IPS-18c (cell line): ENCODE measurements around the gene UBE2O.
A peak's percentile ranks its signal among the peaks of the same experiment; 100 is the strongest.

Experiments
- H3K4me3 ChIP-seq: 2 replicates; pipeline ENCODE4 v1.7.0; 2013; ENCODE audit warnings: low read depth, mild to moderate bottlenecking, low read length, moderate library complexity; ENCODE audit not compliant: insufficient read depth
- H3K9me3 ChIP-seq: one replicate; pipeline ENCODE4 v1.6.1; 2013; ENCODE audit warnings: mild to moderate bottlenecking, low read length, moderate library complexity; ENCODE audit not compliant: control insufficient read depth, insufficient read depth

The UBE2O gene

DNA sequence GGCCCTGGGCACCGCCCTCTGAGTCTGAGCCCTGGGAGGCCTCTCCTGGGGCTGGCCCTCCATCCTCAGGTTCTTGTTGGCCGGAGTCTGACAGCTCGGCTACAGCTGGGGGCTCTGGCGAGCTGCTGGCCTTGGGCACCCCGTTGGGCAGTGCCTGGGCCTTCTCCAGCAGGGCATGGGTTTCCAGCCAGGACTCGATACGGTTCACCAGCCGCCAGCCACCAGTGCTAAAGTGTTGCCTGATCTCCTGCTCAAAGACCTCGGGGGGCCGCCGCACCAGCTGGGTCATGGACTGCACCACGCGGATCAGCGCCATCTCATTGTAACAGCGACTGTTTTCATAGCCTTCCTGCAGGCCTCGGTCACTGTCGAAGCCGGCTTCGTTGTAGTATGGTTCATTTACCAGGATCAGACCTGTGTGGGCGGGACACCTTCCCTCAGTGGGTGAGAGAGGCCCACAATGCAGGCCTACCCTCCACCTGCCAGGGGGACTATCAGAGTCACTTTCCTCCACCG, 61.7 kb downstream of the UBE2O start:
- Histone ChIP-seq H3K4me3 (no peak overlapping the region), H3K9me3 (no peaks in the 10 kb centered on the region)

DNA sequence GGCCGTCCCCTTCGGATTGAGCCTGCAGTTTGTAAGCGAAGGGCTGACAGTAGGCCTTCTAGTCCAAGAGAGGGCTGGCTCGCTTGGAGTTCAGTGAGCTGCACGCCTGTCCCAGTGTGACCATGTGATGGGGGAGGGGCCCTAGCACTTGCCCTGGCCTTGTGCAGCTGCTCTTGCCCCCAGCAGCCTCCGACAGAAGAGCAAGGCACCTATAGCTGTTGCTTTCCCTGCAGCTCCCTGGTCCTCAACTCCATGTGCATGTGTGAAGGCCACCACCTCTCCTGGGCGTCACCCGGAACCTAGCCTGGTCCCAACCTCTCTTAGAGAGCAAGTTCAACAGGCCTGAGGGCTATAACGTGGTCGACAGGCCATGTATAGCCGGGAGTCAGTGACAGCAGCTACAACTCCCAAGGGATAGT, 62.9 kb downstream of the UBE2O start:
- H3K4me3 ChIP-seq = no peak overlapping the region
- H3K9me3 ChIP-seq = no peaks in the 10 kb centered on the region

GRCh38 chr17:76388966-76389888, 63.7 kb downstream of the UBE2O start:
- H3K4me3 ChIP-seq = peak overlapping the region; percentile 10; the same call in 1 of the 2 replicates

DNA sequence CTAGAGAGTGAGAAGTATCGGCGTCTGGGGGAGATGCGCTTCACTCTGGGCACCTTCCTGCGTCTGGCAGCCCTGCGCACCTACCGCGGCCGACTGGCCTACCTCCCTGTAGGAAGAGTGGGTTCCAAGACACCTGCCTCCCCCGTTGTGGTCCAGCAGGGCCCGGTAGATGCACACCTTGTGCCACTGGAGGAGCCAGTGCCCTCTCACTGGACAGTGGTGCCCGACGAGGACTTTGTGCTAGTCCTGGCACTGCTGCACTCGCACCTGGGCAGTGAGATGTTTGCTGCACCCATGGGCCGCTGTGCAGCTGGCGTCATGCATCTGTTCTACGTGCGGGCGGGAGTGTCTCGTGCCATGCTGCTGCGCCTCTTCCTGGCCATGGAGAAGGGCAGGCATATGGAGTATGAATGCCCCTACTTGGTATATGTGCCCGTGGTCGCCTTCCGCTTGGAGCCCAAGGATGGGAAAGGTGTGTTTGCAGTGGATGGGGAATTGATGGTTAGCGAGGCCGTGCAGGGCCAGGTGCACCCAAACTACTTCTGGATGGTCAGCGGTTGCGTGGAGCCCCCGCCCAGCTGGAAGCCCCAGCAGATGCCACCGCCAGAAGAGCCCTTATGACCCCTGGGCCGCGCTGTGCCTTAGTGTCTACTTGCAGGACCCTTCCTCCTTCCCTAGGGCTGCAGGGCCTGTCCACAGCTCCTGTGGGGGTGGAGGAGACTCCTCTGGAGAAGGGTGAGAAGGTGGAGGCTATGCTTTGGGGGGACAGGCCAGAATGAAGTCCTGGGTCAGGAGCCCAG, 65.8 kb downstream of the UBE2O start:
- Histone ChIP-seq H3K4me3 (no peak overlapping the region), H3K9me3 (no peaks in the 10 kb centered on the region)

More at GRCh38 chr17:76388966-76389888, 63.7 kb downstream of the UBE2O start:
- H3K9me3 ChIP-seq = no peaks in the 10 kb centered on the region

DNA sequence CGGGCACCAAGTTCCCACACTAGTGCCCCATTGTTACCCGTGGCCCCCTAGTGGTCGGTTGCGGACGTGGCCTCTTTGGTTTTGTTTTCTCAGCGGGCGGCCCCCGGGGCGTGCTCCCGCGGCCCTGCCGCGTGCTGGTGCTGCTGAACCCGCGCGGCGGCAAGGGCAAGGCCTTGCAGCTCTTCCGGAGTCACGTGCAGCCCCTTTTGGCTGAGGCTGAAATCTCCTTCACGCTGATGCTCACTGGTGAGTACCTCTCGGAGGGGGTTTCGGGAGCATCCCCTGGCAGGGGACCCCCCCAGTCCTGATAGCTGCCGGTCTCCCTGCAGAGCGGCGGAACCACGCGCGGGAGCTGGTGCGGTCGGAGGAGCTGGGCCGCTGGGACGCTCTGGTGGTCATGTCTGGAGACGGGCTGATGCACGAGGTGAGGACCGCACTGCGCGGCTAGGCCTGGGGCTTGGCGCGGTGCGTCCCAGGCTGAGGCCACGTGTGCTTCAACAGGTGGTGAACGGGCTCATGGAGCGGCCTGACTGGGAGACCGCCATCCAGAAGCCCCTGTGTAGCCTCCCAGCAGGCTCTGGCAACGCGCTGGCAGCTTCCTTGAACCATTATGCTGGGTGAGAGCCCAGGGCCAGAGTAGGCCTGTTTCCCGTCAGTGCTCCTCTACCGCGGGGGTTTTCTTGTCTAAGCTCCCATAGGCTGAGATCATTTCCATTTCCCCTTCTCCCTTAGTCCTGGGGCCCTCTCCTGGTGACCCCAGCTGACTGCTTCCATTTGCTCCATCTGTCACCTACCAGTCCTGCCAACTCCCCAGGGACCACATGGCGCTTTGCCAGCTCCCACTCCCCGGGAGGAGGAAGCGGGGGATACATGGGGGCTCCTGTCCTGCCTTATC, 66.8 kb downstream of the UBE2O start:
- H3K4me3 ChIP-seq = no peak overlapping the region; the same call in 1 of the 2 replicates
- H3K9me3 ChIP-seq = no peaks in the 10 kb centered on the region

DNA sequence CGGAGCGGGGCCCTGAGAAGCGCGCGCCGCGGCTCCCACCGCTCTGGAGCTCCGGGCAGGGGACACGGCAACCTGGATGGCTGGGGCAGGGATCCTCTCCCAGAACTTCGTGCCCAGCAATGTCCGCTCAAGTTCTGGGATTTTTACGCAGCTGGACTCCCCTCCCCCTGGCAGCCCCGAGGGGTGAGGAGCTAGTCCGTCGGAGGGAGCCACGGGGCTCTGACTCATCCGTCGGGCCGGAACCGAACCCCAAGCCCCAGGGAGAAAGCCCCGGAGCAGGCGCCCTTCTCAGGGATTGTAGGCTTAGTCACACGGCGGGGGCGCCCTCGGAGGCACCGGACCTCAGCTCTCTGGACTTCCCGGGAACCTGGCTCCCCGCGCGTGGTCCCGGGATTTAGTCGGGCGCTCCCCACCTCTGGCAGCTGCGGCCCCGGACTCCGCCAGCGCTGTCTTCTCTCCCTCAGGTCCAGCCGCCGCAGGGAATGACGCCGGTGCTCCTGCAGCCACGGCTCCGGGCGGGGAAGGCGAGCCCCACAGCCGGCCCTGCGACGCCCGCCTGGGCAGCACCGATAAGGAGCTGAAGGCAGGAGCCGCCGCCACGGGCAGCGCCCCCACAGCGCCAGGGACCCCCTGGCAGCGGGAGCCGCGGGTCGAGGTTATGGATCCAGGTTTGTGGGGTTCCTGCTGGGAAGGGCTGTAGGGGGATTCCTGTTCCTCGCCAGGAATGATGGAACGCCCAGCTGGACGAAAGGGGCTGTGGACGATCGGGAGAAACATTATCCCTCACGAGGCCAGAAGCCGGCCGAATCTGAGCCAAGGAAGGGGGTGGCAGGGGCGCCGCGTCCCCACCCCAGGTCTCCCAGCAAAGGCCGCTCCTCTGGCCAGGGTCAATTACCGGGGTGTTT, 67.7 kb downstream of the UBE2O start:
- H3K9me3 ChIP-seq = no peaks in the 10 kb centered on the region
- peak overlapping the region; percentile 56; the same call in 1 of the 2 replicates for H3K4me3 ChIP-seq

GRCh38 chr17:76384222-76384986, 68.5 kb downstream of the UBE2O start, which contains the start of gene SPHK1:
Gene SPHK1, plus strand, starts transcription at chr17:76384609. Its CDS starts 1,036 bp downstream, at chr17:76385645.
- H3K9me3 ChIP-seq = no peaks in the 10 kb centered on the region
- peak within 1 kb of the TSS; percentile 56; the same call in 1 of the 2 replicates for H3K4me3 ChIP-seq

GRCh38 chr17:76383546-76384221, 69.3 kb downstream of the UBE2O start:
- Histone ChIP-seq H3K9me3 (no peaks in the 10 kb centered on the region), H3K4me3 (peak overlapping the region; percentile 56; the same call in 1 of the 2 replicates)

DNA sequence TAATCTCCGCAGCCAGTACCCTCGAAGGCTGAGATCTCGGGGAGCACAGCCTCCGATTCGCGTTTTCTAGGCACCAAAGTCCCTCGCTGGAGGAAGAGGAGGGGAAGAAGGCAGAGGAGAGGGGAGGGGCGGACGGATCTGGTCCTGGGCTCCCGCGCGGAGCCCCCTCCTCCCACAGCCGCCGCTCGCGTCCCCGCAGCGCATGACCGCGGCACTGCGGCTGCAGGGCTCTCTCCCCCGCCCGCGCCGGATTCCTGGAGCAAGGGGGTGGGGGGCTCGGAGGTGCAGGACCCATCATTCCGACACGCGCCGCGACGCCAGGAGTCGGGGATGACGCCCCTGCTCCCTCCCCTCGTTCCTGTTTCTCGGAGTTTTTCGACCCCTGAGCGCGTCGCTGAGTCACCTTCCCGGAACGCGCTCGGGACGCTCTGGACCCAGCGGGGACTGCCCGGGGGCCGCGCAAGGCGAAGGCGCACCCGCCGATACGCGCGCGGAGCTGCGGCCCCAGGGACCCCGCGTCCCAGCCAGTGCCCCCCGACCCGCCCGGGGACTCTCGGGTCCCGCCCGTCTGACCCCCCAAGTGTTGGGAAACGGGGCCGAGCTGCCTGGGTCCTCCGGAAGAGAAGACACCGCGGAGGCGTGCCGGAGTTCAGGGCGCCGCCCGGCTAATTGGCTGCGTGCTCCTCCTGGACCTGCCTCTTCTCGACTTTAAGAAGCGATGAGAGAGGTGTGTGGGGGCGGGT, 70.0 kb downstream of the UBE2O start:
- Histone ChIP-seq H3K9me3 (no peaks in the 10 kb centered on the region), H3K4me3 (peak overlapping the region; percentile 56)

- H3K9me3 ChIP-seq = no peaks in the 10 kb centered on the region
- H3K4me3 ChIP-seq = peak overlapping the region; percentile 56
Observed at GRCh38 chr17:76382351-76382802, 70.6 kb downstream of the UBE2O start.

DNA sequence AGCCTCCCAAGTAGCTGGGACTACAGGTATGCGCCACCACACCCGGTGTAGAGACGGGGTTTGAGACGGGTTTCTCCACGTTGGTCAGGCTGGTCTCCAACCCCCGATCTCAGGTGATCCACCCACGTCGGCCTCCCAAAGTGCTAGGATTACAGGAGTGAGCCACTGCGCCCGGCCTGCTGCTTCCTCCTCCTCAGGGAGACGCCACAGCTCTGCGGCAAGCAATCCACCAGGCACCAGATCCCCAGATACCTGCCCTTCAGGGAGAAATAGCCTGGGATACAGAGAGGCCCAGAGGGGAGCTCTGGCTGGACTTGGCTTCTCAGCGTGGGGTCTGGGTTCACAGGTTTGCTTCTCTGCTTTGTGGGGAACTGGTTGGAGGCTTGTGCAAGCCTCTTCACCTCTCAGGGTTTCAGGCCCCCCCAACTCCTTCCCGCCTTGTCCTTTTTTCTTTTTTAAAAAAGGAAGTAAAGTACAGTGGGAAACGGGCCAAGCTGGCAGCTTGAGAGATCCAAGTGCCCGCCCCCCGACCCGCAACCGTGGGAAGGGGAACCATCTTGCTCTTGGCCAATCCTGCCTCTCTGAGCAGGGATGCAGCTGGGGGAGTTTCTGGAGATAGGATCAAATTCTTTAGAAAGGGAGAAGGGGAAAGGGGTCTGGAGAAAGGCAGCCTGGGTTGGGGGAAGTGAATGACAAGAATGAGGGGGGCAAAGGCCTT, 71.2 kb downstream of the UBE2O start:
- no peak overlapping the region; the same call in 1 of the 2 replicates for H3K4me3 ChIP-seq

DNA sequence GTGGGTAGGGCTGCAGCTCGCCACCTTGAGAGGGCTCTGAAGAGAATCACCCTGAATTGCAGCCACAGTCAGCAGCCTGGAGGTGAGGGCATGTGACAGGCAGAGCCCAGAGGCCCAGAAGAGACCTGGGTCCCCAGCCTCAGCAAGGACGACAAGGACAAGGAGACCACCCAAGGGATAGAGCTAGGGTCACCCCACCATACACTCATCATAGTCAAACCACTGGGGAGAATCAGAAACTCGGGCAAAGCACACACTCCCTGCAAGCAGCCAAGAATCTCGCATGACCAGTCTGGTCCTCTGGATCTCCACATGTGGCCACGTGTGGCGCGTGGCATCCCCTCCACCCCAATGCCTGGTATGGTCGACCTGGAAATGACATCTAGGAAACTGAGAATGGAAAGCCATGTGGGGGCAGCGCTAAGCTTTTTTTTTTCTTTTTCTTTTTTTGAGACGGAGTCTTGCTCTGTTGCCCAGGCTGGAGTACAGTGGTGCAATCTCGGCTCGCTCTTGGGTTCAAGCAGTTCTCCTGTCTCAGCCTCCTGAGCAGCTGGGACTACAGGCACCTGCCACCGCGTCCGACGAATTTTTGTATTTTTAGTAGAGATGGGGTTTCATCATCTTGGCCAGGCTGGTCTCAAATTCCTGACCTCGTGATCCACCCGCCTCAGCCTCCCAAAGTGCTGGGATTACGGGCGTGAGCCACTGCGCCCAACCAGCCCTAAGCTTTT, 73.1 kb downstream of the UBE2O start:
- H3K4me3 ChIP-seq = no peak overlapping the region
- no peaks in the 10 kb centered on the region for H3K9me3 ChIP-seq

More for the DNA sequence above, 71.2 kb downstream of the UBE2O start:
- H3K9me3 ChIP-seq = no peaks in the 10 kb centered on the region

DNA sequence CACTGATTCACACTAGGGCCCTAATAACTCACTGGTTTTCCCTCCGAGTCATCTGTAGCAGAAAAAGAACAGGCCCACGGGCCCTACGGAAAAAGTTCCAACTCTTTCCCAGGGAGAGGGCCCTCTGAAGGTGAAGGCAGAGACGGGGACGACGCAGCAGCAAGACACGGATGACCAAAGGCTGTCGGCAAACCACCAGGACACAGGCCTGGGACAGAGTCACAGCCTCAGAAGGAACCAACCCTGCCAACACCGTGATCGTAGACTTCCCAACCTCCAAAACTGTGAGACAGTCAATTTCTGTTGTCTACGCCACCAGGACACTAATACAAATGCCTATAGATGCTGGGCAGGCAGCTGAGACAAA, 73.7 kb downstream of the UBE2O start:
- H3K9me3 ChIP-seq = no peaks in the 10 kb centered on the region
- no peak overlapping the region for H3K4me3 ChIP-seq
